Measurements from ENCODE around the gene GPANK1. TPM values are rescaled to one million over a fixed set of nuclear protein-coding genes. Genes with fewer than 3 reads are reported as not detected.

GPANK1 gene
- 10 to 100 TPM; 12.7 to 21.3 (median 17.4) TPM for total RNA-seq
- 10 to 100 TPM; 12.4 to 19.2 (median 14.8) TPM for polyA plus RNA-seq
- long read RNA-seq, donor 1, partial matches to known transcripts, result 7 of 8 reads
- long read RNA-seq, donor 1, other reads (novel, unspliced or antisense), result 0 of 8 reads
- long read RNA-seq, donor 2, partial matches to known transcripts, result 77 of 217 reads
- long read RNA-seq, donor 2, other reads (novel, unspliced or antisense), result 139 of 217 reads

DNA sequence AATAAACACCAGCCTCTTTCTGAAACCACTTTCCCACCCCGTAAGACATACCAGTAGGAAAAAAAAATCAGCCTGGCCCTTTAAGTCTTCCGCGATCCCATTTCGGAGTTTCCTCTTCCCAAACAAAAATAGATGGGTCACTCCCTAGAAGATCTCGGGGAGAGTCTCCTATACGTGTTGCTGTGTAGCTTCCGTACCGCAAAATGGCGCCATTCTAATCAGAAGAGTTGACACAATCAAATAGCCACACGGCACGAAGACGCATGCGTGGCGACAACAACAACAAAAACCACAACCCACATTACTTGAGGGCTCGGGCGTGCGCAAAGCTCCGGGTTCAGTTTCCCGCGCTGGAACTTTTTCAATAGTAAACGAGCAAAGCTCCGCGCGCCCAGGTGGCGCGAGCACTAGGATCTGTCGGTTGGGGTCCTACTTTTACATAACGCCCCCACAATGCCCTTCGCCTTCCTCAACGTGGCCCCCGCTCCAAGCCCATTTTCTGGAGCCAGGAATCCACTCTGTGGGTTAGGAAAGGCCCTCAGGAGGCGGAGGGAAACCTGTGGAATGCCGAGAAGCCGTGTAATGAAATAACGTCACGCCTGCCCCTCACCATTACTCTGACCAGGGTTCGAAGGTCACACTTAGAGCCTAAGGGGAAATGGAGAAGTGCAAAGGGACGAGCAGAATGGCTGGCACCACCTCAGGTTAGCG lies at the start of gene GPANK1:
Gene GPANK1, minus strand, starts transcription at position 208 of the 711 bp plus-strand sequence. CDS start 519 bp downstream, outside the sequence.
- TF ChIP-seq, protein P1, sequence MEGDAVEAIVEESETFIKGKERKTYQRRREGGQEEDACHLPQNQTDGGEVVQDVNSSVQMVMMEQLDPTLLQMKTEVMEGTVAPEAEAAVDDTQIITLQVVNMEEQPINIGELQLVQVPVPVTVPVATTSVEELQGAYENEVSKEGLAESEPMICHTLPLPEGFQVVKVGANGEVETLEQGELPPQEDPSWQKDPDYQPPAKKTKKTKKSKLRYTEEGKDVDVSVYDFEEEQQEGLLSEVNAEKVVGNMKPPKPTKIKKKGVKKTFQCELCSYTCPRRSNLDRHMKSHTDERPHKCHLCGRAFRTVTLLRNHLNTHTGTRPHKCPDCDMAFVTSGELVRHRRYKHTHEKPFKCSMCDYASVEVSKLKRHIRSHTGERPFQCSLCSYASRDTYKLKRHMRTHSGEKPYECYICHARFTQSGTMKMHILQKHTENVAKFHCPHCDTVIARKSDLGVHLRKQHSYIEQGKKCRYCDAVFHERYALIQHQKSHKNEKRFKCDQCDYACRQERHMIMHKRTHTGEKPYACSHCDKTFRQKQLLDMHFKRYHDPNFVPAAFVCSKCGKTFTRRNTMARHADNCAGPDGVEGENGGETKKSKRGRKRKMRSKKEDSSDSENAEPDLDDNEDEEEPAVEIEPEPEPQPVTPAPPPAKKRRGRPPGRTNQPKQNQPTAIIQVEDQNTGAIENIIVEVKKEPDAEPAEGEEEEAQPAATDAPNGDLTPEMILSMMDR (IDR thresholded peaks at IDR 0.05 in 8 of 11, conservative IDR thresholded peaks at IDR 0.05 in 3 of 11), result no peak
- TF ChIP-seq POLR2A (IDR thresholded peaks at IDR 0.05) (peak in 1 of 3 donors; percentile 62), POLR2AphosphoS5 (IDR thresholded peaks at IDR 0.05) (peak in 2 of 3 donors; percentile 77 to 86)
- 0% methylated on average over 32 to 39 of the region's 39 CpGs for WGBS, 5 donors
- Histone ChIP-seq H3K36me3 (peaks cover 0 to 61% (median 46%) of the 10 kb centered on the region in 6 donors), H3K4me1 (peaks cover 32 to 82% (median 64%) of the 10 kb centered on the region in 6 donors), H3K27me3 (replicated peaks in 1 of 7) (no peaks in the 10 kb centered on the region), H3K4me3 (peak within 1 kb of the TSS; percentile 75 to 85 (median 78)), H3K27ac (peak within 1 kb of the TSS; percentile 96 to 99 (median 98)), H3K9me3 (no peaks in the 10 kb centered on the region)
- peak; percentile 94 for DNase-seq
- intact Hi-C loops (cut with DNase I; ENCODE audit: low total_unique reads), result no loop called here

DNA sequence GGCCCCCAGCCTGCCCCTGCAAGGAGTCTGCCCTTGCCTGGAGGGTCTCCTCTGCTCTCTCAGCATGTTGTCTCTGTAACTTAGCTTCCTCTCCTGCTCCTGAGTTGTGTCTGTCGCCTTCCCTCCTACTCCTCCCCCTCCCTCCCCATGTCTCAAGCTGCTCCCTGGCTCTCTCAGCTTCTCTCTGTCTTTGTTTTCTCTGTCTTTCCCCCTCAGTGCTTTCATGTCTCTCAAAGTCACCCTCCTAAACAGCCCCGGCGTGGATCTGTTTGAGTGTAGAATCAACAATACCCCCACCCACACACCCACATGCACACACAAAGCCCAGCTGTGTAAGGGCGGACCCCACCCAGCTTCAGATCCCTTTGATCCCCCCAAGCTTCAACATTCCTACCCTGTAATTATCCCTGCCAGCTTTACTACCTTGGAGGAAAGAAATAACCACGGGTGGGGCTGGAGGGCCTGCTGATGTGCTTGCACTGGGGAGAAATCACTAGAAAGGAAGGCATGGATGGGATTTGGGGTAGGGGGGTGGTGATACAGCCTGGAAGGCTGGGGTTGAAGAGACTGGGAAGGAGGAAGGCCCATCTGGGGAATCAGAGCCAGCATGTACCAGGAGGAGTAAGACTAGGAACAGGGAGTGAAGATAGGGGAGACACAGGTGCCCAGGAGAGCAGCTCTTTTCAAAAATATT lies 49.3 kb upstream of the GPANK1 start:
- Histone ChIP-seq H3K9me3 (no peaks in the 10 kb centered on the region), H3K36me3 (no peaks in the 10 kb centered on the region), H3K27ac (no peak overlapping the region), H3K4me3 (no peak overlapping the region), H3K4me1 (peaks cover 0 to 20% (median 8%) of the 10 kb centered on the region in 6 donors), H3K27me3 (replicated peaks in 1 of 7) (no peaks in the 10 kb centered on the region)
- intact Hi-C loops (cut with DNase I; ENCODE audit: low total_unique reads), result no loop called here
- WGBS, 5 donors, result 54 to 70% (median 60%) methylated on average over 5 of the region's 5 CpGs
- DNase-seq, result no peak
- TF ChIP-seq POLR2AphosphoS5 (IDR thresholded peaks at IDR 0.05) (no peak), POLR2A (IDR thresholded peaks at IDR 0.05) (no peak)
- TF ChIP-seq, protein P1 (IDR thresholded peaks at IDR 0.05 in 8 of 11, conservative IDR thresholded peaks at IDR 0.05 in 3 of 11), result no peak

DNA sequence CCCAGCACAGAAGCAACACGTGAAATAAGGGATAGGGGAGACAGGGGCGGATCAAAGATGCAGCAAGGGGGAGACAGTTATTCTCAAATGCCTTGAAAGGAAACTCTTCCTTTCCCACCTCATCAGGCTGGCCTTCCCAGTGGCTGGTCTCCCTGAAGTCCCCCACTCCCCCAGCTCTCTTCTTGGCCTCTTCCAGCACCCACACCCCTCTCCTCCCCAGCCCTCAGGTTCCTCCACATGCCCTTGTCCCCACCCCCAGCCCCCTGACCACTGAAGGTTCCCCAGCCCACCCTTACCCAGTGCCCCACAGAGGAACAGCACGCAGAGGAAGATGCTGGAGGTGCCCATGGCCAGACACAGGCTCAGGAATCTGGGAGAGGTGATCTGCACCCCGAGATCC lies 48.7 kb upstream of the GPANK1 start:
- WGBS, 5 donors, result 74 to 84% (median 83%) methylated on average over 4 of the region's 4 CpGs
- no peak for DNase-seq
- Histone ChIP-seq H3K36me3 (no peaks in the 10 kb centered on the region), H3K27ac (no peak overlapping the region), H3K9me3 (no peaks in the 10 kb centered on the region), H3K4me1 (peaks cover 0 to 20% (median 8%) of the 10 kb centered on the region in 6 donors), H3K27me3 (replicated peaks in 1 of 7) (no peaks in the 10 kb centered on the region), H3K4me3 (no peak overlapping the region)
- intact Hi-C loops (cut with DNase I; ENCODE audit: low total_unique reads), result no loop called here
- TF ChIP-seq POLR2AphosphoS5 (IDR thresholded peaks at IDR 0.05) (no peak), POLR2A (IDR thresholded peaks at IDR 0.05) (no peak)
- TF ChIP-seq, protein P1 (IDR thresholded peaks at IDR 0.05 in 8 of 11, conservative IDR thresholded peaks at IDR 0.05 in 3 of 11), result no peak

All from spleen (tissue), 13 donors.